ENCODE measurements around the gene PATJ.

DNA sequence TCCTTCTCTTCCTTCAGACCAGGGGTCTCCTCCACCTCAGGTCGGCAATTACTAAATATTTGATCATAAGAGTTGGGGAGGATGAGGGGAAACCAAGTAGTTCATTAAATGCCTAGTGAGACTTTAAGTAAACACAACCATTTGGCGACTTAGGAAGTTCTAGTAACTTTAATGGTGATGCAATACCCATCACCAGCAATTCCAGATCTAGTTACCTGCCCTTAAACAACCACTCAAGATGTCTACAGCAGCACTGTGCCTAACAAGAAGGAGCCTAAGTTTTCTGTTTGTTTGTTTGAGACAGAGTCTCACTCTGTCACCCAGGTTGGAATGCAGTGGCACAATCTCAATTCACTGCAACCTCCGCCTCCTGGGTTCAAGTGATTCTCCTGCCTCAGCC, 395.7 kb downstream of the PATJ start:
- TF ChIP-seq CTCF (conservative IDR thresholded peaks at IDR 0.05; ENCODE audit: low read length), result no peak
- TF ChIP-seq EZH2phosphoT487 (IDR thresholded peaks at IDR 0.05; ENCODE audit: borderline replicate concordance), result no peak

Data from Loucy (cell line).